NOMO-1 treated with DMSO at 0.1 percent for 48 hours (cell line): ENCODE measurements around the gene TLE1.
"Not testable (repeated sequence)": the region's sequence is repeated elsewhere in the genome, so short reads cannot be mapped to it uniquely, and the experiment has no call there.

Source experiments
- DNase-seq: peaks from one replicate; lab custom pipeline; 2025; ENCODE audit not compliant: unreplicated experiment; lab: John Stamatoyannopoulos, UW

The TLE1 gene

DNA sequence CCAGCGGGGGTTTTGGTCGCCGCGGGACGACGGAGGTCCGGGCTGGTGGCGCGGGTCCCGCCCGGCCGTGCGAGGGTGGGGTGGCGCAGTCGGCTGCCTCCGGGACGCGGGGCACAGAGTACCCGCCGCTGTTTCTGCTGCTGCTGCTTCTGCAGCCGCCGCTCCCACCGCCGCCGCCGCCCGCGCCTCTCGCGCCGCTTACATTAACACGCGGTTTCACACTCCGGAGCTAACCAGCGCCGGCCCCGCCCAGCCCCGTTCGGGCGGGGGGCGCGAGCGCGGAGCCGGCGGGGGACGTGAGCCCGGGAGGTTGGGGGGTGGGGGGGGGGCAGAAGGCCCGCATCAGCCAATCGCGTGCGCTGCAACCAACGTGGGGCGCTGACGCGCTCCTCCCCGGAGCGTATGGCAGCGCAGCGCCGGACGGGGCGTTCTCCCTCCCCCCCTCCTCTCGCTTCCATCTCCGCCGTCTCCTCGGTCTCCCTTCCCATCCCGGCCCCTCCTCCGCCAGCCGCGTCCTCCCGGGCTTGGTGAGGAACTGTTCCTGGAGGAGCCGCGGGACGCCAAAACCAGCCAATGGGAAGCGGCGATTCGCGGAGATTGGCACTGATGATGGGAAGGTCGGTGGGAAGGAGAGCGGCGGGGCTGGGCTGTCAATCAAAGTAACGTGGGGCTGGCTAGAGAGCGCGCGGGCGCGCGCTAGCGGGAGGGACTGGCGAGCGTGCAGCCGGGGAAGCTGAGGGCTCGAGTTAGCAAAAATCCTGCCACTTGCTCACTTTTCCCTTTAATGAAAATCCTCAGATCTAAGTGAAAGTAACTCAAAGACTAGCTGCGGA is at the start of gene TLE1:
TSS of gene TLE1 (minus strand) at position 205 of the 833 bp plus-strand sequence. CDS start 1,307 bp downstream, outside the sequence.
- peak; percentile 58 for DNase-seq

DNA sequence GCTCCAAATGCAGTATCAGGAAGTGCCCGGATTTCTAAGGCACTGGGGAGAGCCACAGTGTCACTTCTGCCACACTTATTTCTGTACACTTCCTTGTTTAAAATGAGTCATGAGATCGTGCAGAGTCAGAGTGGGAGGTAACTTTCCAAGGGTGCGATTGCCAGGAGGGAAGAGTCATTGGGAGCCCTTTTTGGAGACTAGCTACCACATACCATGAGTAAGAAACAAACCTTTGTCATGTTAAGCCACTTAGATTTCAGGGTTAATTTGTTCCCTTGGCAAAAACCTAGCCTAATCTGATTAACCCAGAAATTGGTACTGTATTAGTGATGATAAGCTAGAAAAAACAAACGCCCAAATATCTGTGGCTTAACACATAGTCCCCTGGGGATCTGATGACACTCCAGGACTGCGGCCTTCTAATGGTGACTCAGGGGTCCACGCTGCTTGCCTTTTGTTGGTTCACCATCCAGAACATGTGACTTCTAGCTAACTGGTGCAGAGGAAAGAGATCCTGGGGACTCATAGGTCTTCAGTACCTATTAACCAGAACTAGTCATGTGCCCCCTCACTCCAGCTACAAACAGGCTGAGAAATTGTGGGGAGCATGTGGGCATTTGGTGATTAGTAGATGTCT is 48.6 kb upstream of the TLE1 start:
- no peak for DNase-seq

DNA sequence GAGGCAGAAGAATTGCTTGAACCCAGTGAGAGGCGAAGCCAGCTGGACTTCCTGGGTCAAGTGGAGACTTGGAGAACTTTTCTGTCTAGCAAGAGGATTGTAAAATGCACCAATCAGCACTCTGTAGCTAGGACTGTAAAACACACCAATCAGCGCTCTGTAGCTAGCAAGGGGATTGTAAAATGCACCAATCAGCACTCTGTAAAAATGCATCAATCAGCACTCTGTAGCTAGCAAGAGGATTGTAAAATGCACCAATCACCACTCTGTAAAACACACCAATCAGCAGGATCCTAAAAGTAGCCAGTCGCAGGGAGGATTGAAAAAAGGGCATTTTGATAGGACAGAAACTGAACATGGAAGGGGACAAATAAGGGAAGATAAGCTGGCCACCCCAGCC is 41.2 kb upstream of the TLE1 start:
- DNase-seq, result not testable (repeated sequence)

DNA sequence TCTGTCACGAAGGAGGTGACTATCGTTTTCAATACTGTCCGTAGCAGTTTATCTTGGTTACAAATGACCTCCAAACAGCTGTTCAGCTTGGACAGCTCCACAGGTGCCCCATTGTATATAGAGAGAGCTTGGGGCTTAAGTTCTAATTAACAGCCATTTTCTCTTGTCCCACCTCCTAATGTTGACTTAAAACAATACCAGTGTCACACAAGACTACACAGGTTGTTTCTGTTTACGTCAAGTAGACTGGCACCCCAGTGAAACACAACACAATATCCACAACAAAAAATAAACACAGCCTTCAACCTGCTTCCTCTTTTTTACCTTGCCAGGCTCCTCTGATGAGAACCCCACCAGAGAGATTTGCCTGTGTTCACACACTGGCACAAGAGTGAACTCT is 39.8 kb upstream of the TLE1 start:
- DNase-seq, result no peak

DNA sequence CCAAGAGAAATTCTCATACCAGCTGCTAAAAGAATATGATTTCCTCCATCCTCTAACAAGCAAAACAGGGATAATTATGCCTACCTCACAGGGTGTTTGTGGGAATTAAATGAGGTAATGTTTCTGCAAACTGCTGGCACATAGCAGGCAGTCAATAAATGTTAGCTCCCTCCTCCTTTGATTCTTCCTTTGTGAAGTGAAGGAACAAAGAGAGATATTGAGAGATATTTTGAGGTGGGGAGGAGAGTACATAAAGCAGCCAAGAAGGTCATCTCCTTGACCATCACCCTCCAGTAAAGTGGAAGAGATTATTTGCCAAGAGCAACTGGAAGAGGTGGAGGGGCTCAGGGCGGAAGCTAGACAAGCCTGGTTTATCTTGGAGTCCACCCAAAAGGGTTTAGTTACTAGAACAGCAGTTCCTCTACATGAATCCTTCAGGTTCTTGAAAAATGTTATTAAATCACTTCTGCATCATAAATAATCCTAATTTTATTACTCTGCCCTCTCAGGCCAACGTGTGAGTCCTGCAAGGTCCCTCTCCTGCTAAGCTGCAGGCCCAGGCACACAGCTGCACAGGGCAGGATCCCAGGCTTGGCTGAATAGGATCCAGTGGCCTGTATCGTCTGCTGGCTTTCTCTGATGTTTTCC is 35.0 kb upstream of the TLE1 start:
- DNase-seq, result no peak

DNA sequence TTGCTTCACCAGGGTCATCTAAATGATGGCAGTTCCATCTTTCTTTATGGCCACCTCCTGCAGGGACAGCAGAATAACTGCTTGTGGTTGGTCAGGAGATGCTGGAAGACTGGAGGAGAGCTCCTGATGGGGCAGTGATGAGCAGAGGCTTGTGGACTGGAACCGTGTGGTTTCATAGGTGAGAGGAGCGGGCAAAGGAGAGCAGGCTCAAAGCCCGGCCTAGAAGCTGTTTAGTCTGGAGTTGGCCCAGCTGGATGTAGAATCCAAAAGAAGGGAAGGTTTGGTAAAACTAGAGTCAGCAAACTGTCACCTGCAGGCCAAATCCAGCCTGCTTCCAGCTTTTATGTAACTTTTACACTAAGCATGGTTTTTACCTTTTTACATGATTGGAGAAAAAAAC is 32.9 kb upstream of the TLE1 start:
- no peak for DNase-seq

DNA sequence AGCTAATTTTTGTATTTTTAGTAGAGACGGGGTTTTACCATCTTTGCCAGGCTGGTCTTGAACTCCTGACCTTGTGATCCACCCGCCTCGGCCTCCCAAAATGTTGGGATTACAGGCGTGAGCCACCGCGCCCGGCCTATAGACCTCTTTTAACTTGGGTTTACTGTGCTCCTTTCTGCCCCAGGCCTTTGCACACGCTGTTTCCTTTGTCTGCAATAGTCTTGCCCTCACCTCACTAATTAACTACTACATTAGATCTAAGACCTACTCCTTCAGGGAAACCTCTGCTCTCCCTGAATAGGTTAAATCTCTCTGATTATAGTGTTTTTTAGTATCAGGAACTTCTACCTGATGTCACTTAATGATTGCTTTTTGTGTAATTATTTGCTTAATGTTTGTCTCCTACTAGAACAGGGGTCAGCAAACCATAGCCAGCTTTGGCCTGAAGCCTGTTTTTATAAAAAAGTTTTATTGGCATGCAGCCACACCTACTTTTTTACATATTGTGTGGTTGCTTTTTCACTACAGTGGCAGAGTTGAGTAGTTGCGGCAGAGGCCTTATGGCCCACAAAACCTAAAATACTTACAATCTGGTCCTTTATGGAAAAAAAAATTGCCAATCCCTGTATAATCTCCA is 31.2 kb upstream of the TLE1 start:
- DNase-seq, result no peak

DNA sequence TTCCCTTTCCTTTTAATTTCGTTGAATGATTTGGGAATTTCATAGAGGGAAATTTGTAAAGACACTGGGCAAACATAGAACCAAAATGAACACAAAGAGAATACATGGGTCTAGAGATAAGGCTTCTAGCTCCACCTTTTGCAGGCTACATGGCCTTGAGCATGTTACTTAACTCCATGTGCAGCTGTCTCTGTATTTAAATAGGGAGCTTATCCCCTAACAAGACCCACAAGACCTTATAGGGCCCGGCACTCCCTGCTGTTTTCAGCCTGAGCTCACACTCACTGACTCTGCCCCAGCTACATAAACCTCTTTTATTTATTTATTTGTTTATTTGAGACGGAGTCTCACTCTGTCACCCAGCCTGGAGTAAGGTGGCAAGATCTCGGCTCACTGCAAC is 30.6 kb upstream of the TLE1 start:
- DNase-seq, result no peak

DNA sequence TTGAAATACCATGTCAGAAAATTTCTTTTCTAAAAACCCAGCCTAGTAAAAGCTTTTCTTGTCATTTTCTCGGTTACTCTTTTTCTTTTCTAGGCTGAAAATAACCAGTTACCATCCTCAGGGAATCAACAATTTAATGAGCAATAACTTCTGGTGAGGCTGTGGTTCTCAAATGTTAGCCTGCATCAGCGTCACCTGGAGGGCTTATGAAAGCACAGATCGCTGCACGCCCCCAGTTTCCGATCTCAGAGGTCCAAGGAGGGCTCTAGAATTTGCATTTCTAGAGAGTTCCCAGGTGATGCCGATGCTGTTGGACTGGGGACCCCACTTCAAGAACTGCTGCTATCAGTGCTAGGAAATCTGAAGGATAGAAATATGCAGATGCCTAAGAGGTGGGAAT is 28.9 kb upstream of the TLE1 start:
- no peak for DNase-seq

DNA sequence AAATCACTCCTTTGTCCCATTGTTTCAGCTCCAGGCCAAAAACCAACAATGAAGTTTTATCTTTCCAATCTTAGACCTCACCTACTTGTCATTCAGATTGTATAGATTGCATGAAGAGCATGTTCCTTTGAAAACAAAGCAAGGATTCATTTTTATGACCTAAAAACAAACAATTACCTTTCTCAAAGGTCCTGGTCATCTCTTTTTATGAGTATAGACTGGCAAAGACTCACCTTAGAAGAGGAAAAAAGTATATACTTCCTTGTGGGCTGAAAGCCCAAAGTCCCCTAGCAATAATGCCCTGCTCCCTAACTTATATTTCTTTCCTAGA is 28.4 kb upstream of the TLE1 start:
- DNase-seq, result no peak

DNA sequence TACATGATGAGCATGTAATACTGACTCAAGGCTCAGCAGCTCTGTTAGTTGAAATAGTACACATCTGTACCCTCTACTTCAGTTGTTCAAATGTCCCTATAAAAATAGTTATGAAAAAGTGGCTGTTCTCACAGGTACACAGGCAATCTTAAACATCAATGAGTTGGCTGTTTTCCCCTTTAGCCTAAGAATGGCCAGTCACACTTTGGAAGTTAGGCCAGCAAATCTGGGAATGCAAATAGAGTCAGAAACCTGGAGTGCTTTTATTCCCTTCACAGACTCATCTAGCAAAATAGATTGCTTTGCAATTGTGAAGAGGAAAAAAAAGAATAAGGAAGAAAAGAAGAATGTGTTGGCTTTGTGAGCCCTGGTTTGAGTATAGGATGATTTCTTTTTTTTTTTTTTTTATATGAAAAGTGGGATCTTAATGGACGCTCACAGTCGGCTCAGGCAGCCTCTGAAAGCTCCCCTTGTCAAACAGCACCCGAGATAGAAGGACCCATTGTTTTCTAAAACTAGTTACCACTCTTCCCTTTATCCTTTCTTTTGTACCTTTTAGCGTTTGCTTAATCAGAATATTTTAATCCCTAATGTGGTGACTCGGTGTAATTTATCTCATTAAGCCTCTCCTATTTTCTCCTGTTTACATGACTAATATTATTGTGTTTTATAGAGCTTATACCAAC is 27.9 kb upstream of the TLE1 start:
- DNase-seq, result no peak

DNA sequence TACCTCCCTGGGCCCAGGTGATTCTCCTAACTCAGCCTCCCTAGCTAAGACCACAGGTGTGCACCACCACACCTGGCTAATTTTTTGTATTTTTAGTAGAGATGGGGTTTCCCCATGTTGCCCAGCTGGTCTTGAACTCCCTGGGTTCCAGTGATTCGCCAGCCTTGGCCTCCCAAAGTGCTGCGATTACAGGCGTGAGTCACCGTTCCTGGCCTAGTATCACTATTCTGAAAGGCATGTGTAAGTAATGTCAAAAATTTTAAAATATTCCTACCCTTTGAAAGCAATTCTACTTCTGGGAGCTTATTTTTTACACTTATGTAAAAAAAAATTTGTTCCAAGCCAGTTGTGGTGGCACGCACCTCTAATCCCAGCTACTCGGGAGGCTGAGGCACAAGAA is 27.1 kb upstream of the TLE1 start:
- no peak for DNase-seq

DNA sequence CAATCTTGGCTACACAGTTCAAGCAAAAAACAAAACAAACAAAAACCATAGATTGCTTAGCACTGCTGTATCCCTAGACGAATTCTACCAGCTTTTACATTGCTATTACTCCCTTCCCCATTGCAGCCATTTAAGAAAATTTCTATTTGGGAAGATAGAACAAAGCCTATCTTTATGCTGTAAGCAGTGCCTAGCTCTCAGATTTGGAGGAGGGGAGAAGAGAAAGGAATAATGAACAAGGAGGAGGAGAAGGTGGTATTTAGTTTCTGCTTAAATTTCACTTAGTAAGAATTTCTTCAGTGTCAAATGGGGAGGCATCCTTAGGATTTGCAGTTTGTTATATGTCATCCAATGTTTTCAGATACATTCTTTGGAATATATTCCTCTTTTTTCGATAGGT is 16.2 kb upstream of the TLE1 start:
- no peak for DNase-seq

DNA sequence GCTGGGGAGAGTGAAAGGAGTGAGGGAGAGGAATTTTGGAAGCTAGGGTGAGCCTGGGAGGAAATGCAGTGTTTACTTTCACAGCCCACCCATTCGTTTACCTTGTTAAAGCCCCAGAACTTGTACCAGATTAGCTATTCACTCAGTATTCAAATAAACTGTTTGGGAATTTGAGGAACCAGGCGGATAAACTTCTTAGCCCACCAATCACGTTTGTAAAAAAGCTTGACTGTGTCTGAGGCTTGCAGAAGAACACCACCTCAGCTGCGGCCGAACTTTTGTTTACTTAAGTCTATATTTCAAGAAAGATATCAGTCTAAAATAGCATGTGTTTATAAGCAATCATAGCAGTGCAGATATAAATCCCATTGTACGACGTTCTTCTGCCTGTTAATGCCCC is 5.2 kb upstream of the TLE1 start:
- DNase-seq, result no peak

DNA sequence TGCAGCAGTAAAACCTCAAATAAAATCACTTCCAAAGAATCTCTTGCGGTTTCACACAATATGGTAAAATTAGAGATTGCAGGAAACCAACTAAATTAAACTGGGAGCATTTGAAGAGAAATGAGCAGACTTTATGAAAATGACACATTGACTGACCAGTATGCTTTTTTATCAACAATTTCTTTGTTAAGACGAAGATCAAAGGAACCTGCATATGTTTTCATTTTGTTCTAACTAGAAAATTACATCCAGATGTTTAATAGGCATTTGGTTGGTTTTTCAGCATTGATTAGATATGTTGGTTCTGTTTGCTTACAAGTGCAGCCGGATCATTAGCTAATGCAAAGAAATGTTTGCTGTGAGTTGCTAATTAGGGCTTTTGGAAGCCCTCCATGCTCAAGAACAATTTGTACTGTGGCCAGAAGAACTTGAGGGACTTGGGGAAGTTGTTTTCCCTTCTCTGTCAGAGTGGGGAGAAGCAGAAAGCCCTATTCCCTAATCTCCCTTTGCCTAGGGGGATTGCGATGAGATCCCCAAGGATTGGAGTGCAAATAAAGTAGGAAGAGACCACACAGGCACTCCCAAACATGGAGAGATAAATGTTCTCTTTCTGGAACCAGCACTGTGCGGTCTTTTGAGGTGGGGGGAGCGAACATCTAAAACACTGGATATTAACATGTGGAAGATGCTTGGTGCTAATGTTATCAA is 4.5 kb upstream of the TLE1 start:
- DNase-seq, result no peak

DNA sequence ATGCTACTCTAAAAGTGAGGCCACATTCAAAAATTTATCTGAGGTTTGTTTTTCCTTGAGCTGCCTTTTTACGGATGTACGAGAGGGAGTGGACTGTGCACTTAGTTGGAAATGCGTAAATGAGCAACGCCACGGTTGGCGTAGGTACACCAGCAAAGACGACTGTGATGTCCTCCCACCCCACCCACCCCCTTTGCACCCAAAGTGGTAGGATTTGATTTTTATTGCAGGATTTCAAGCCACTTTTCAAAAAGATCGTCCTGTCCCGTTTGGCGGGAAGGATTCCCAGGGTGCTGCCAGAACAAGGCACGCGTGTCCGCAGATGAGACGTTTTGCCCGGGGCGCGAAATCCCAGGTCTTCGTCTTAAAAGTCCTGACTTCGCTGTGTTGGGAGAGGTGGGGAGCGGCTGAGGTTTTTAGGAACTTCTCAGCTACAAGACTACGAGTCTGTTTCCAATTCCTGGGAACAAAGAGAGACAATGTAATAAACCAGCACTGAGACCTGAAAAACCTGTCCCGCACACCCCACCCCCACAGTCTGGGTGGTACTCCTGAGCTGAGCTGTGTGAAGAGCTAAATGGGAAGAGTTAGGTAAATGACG is 1.0 kb upstream of the TLE1 start:
- no peak for DNase-seq

DNA sequence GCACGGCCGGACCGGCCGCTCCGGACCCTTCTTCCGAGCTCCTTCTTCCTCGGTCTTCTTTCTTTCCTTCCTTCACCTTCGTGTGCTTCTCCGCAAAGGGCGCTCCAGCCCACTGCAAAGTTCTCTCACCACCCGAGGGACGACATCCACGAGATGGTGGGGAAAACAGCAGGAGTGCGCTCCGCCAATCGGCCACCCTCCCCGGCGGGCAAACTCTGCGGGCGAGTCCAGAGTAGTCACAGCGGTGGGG is 329 bp downstream of the TLE1 start:
- not testable (repeated sequence) for DNase-seq

DNA sequence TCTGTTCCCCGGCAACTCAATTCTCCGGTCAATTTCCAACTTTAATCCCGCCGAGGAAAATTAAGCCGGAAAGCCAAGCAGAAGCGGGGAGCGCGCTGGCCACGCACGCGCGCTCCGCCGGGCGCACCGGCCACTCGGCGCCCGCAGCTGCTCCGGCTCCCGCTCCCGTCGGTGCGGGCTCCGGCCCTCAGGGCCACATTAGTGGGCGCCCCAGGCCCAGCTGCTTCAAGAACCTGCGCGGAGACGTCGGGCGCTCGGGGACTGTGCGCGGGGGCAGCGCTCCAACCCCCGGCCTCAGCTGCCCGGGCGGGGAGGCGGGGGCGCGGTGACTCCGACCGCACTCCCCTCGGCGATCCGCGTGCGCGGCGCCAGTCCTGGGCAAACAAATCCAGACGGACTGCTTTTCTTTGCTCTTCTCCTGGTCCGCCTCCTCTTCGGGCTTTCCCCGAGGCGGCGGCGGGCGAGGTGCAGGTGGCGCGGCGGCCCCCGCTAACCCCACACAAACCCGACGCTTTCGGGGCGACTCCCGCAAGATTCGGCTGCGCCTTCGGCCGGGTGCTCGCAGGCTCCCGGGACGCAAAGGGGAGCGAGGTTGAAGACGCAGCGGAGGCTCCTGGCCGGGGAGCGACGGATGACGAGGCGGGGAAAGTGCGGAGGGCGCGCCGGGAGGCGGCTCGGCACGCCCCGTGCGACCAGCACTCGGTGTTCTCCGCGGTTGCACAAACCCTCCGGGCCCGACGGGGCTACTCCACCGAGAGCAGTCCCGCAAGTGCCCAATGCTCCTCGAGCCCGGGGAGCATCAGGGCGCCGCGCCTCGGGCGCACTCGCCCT is 870 bp downstream of the TLE1 start:
- DNase-seq, result not testable (repeated sequence)

DNA sequence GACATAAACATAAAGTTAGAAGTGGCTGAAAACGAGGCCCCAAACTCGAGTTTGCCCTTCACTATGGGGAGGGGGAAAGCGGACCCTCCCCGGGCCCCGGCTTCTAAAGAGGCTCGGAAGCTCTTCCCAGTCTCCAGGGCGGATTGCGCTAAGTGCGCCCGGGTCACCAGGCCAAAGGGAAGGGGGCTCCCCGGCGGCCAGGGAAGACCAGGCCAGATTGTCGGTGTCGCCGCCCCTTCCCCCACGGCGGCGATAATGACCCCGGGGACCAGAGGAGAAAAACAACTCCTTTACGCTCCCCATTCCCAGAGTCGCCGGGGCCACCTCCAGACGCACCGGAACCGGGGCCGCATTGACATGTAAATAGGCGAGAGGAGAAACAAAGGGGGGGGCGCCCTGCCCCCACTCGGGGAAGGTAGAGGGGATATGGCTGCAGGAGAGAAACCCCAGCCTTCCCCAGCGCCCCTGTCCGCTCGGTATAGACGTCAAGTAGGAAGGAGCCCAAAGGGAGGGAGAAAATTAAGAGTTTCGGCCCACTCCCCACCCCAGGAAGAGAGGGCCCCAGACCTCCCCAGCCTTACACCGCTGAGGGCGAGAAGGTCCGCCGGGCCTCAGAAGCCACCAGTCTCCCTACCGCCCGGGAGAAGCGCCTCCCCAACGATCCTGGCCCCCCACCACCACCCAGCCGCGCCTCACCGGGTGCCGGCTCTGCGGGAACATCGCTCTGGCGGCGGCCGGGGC is 1.7 kb downstream of the TLE1 start:
- DNase-seq, result no peak
